ENCODE results near the gene CECR2.

GRCh38 chr22:17322511-17322910, 46.7 kb upstream of the CECR2 start:
- TF ChIP-seq TAF1 (IDR thresholded peaks at IDR 0.05; ENCODE audit: borderline replicate concordance, insufficient read depth, low read length) (no peak), POLR2AphosphoS5 (IDR thresholded peaks at IDR 0.05; ENCODE audit: low read depth, low read length) (no peak), FOXP2 (optimal IDR thresholded peaks at IDR 0.05; ENCODE audit: borderline replicate concordance, extremely low read depth, extremely low read length, insufficient read depth) (no peak), SIN3A (IDR thresholded peaks at IDR 0.05; ENCODE audit: borderline replicate concordance, insufficient read depth, low read length) (no peak)
- TF ChIP-seq, protein P1, sequence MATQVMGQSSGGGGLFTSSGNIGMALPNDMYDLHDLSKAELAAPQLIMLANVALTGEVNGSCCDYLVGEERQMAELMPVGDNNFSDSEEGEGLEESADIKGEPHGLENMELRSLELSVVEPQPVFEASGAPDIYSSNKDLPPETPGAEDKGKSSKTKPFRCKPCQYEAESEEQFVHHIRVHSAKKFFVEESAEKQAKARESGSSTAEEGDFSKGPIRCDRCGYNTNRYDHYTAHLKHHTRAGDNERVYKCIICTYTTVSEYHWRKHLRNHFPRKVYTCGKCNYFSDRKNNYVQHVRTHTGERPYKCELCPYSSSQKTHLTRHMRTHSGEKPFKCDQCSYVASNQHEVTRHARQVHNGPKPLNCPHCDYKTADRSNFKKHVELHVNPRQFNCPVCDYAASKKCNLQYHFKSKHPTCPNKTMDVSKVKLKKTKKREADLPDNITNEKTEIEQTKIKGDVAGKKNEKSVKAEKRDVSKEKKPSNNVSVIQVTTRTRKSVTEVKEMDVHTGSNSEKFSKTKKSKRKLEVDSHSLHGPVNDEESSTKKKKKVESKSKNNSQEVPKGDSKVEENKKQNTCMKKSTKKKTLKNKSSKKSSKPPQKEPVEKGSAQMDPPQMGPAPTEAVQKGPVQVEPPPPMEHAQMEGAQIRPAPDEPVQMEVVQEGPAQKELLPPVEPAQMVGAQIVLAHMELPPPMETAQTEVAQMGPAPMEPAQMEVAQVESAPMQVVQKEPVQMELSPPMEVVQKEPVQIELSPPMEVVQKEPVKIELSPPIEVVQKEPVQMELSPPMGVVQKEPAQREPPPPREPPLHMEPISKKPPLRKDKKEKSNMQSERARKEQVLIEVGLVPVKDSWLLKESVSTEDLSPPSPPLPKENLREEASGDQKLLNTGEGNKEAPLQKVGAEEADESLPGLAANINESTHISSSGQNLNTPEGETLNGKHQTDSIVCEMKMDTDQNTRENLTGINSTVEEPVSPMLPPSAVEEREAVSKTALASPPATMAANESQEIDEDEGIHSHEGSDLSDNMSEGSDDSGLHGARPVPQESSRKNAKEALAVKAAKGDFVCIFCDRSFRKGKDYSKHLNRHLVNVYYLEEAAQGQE (IDR thresholded peaks at IDR 0.05; ENCODE audit: insufficient read depth in 1 of 2, low read depth in 2 of 2, low read length in 2 of 2), result no peak

Data from PFSK-1 (cell line).